Tibial nerve (tissue), 4 donors: ENCODE data around the gene ZNF841.
"Not testable (repeated sequence)": the region's sequence is repeated elsewhere in the genome, so short reads cannot be mapped to it uniquely, and the experiment has no call there.

Source experiments
- EP300 ChIP-seq, 2 donors: sonication (generic); formaldehyde crosslinking; IDR thresholded peaks; one replicate each; pipeline ENCODE4 v1.6.1; 2017; ENCODE audit warnings: antibody characterized with exemption in 2 of 2, mild to moderate bottlenecking in 1 of 2
- POLR2A ChIP-seq, 2 donors: fragments of 450-650 bp; IDR thresholded peaks; one replicate each; pipeline ENCODE4 v1.6.1; 2017; ENCODE audit warnings: antibody characterized with exemption in 2 of 2, mild to moderate bottlenecking in 2 of 2, moderate library complexity in 2 of 2
- TF ChIP-seq, protein P1 (sequence below), 5 experiments: fragments of 200-600 bp in 3 of 5; fragments of 450-650 bp in 2 of 5; sonication (generic) in 3 of 5; IDR thresholded peaks; one replicate each; pipeline ENCODE4 v1.5.1; 2016 to 2019; ENCODE audit warnings: antibody characterized with exemption in 5 of 5, mild to moderate bottlenecking in 3 of 5, moderate library complexity in 2 of 5

DNA sequence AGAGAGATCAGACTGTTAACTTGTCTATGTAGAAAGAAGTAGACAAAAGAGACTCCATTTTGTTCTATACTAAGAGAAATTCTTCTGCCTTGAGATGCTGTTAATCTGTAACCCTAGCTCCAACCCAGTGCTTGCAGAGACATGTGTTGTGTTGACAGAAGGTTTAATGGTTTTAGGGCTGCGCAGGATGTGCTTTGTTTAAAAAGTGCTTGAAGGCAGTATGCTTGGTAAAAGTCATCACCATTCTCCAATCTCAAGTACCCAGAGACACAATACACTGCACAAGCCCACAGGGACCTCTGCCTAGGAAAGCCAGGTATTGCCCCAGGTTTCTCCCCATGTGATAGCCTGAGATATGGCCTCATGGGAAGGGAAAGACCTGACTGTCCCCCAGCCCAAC lies 43.8 kb downstream of the ZNF841 start:
- TF ChIP-seq, protein P1, sequence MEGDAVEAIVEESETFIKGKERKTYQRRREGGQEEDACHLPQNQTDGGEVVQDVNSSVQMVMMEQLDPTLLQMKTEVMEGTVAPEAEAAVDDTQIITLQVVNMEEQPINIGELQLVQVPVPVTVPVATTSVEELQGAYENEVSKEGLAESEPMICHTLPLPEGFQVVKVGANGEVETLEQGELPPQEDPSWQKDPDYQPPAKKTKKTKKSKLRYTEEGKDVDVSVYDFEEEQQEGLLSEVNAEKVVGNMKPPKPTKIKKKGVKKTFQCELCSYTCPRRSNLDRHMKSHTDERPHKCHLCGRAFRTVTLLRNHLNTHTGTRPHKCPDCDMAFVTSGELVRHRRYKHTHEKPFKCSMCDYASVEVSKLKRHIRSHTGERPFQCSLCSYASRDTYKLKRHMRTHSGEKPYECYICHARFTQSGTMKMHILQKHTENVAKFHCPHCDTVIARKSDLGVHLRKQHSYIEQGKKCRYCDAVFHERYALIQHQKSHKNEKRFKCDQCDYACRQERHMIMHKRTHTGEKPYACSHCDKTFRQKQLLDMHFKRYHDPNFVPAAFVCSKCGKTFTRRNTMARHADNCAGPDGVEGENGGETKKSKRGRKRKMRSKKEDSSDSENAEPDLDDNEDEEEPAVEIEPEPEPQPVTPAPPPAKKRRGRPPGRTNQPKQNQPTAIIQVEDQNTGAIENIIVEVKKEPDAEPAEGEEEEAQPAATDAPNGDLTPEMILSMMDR (IDR thresholded peaks at IDR 0.05): not testable (repeated sequence)
- not testable (repeated sequence) for TF ChIP-seq POLR2A, EP300 (IDR thresholded peaks at IDR 0.05)
